Activated naive CD8-positive, alpha-beta T cell (primary cell): ENCODE data around the gene DPYD.

Experiments
- H3K27ac Mint-ChIP-seq: one replicate; pipeline ENCODE4 v1.8.0; 2021; ENCODE audit warnings: mixed read lengths
- H3K27me3 Mint-ChIP-seq: one replicate; pipeline ENCODE4 v1.8.0; 2021; ENCODE audit warnings: mixed read lengths
- H3K36me3 Mint-ChIP-seq: one replicate; pipeline ENCODE4 v1.8.0; 2021; ENCODE audit warnings: mixed read lengths
- H3K4me1 Mint-ChIP-seq: one replicate; pipeline ENCODE4 v1.8.0; 2021; ENCODE audit warnings: low read depth, mixed read lengths
- H3K4me3 Mint-ChIP-seq: one replicate; pipeline ENCODE4 v1.8.0; 2021; ENCODE audit warnings: mild to moderate bottlenecking, mixed read lengths
- H3K9me3 Mint-ChIP-seq: one replicate; pipeline ENCODE4 v1.8.0; 2021; ENCODE audit warnings: low read depth, mixed read lengths

DPYD gene

GRCh38 chr1:97834899-97835298 lies 85.9 kb downstream of the DPYD start:
- Mint-ChIP-seq H3K27me3 (no peaks in the 10 kb centered on the region), H3K36me3 (peaks cover 5% of the 10 kb centered on the region), H3K4me3 (no peak overlapping the region), H3K27ac (no peak overlapping the region), H3K9me3 (no peaks in the 10 kb centered on the region), H3K4me1 (peaks cover 9% of the 10 kb centered on the region)

GRCh38 chr1:97833881-97834280 lies 87.0 kb downstream of the DPYD start:
- no peak overlapping the region for H3K27ac Mint-ChIP-seq
- H3K36me3 Mint-ChIP-seq, result peaks cover under 1% of the 10 kb centered on the region
- H3K4me1 Mint-ChIP-seq, result peaks cover 6% of the 10 kb centered on the region
- no peaks in the 10 kb centered on the region for H3K9me3 Mint-ChIP-seq
- H3K27me3 Mint-ChIP-seq, result no peaks in the 10 kb centered on the region
- H3K4me3 Mint-ChIP-seq, result no peak overlapping the region

- Mint-ChIP-seq H3K27ac (no peak overlapping the region), H3K36me3 (no peaks in the 10 kb centered on the region), H3K27me3 (no peaks in the 10 kb centered on the region), H3K4me1 (peaks cover 9% of the 10 kb centered on the region), H3K4me3 (no peak overlapping the region), H3K9me3 (no peaks in the 10 kb centered on the region)
These were observed 88.4 kb downstream of the DPYD start for GRCh38 chr1:97832481-97832880.

- H3K9me3 Mint-ChIP-seq, result no peaks in the 10 kb centered on the region
- H3K36me3 Mint-ChIP-seq, result peaks cover 8% of the 10 kb centered on the region
- H3K27me3 Mint-ChIP-seq, result no peaks in the 10 kb centered on the region
- H3K4me3 Mint-ChIP-seq, result no peak overlapping the region
- H3K27ac Mint-ChIP-seq, result no peak overlapping the region
- peaks cover 9% of the 10 kb centered on the region for H3K4me1 Mint-ChIP-seq
These were observed 92.9 kb downstream of the DPYD start for GRCh38 chr1:97827887-97828286.

GRCh38 chr1:97826820-97827219 lies 94.0 kb downstream of the DPYD start:
- no peak overlapping the region for H3K27ac Mint-ChIP-seq
- H3K4me3 Mint-ChIP-seq, result no peak overlapping the region
- H3K27me3 Mint-ChIP-seq, result no peaks in the 10 kb centered on the region
- H3K9me3 Mint-ChIP-seq, result no peaks in the 10 kb centered on the region
- peaks cover 10% of the 10 kb centered on the region for H3K36me3 Mint-ChIP-seq
- H3K4me1 Mint-ChIP-seq, result peaks cover 4% of the 10 kb centered on the region

- Mint-ChIP-seq H3K4me1 (peaks cover 4% of the 10 kb centered on the region), H3K27me3 (no peaks in the 10 kb centered on the region)
These were observed 96.2 kb downstream of the DPYD start for GRCh38 chr1:97824624-97825023.

GRCh38 chr1:97824200-97824599 lies 96.6 kb downstream of the DPYD start:
- H3K9me3 Mint-ChIP-seq, result no peaks in the 10 kb centered on the region

More at GRCh38 chr1:97824624-97825023, 96.2 kb downstream of the DPYD start:
- peaks cover 10% of the 10 kb centered on the region for H3K36me3 Mint-ChIP-seq
- H3K27ac Mint-ChIP-seq, result no peak overlapping the region
- no peak overlapping the region for H3K4me3 Mint-ChIP-seq
- no peaks in the 10 kb centered on the region for H3K9me3 Mint-ChIP-seq

GRCh38 chr1:97820470-97821188 lies 100.2 kb downstream of the DPYD start:
- H3K4me3 Mint-ChIP-seq, result no peak overlapping the region
- H3K9me3 Mint-ChIP-seq, result no peaks in the 10 kb centered on the region
- H3K27ac Mint-ChIP-seq, result no peak overlapping the region
- no peaks in the 10 kb centered on the region for H3K27me3 Mint-ChIP-seq
- peaks cover 10% of the 10 kb centered on the region for H3K36me3 Mint-ChIP-seq
- no peaks in the 10 kb centered on the region for H3K4me1 Mint-ChIP-seq

More at GRCh38 chr1:97824200-97824599, 96.6 kb downstream of the DPYD start:
- Mint-ChIP-seq H3K4me1 (peaks cover 4% of the 10 kb centered on the region), H3K27ac (no peak overlapping the region), H3K4me3 (no peak overlapping the region), H3K36me3 (peaks cover 10% of the 10 kb centered on the region), H3K27me3 (no peaks in the 10 kb centered on the region)

- no peaks in the 10 kb centered on the region for H3K27me3 Mint-ChIP-seq
- H3K36me3 Mint-ChIP-seq, result peaks cover 14% of the 10 kb centered on the region
- H3K27ac Mint-ChIP-seq, result no peak overlapping the region
- H3K4me3 Mint-ChIP-seq, result no peak overlapping the region
- no peaks in the 10 kb centered on the region for H3K9me3 Mint-ChIP-seq
- peaks cover 11% of the 10 kb centered on the region for H3K4me1 Mint-ChIP-seq
These were observed 103.9 kb downstream of the DPYD start for GRCh38 chr1:97816927-97817326.

GRCh38 chr1:97814804-97815203 lies 106.0 kb downstream of the DPYD start:
- H3K9me3 Mint-ChIP-seq, result no peaks in the 10 kb centered on the region
- H3K4me3 Mint-ChIP-seq, result no peak overlapping the region
- H3K27ac Mint-ChIP-seq, result no peak overlapping the region
- H3K36me3 Mint-ChIP-seq, result peaks cover 23% of the 10 kb centered on the region
- H3K4me1 Mint-ChIP-seq, result peaks cover 13% of the 10 kb centered on the region
- H3K27me3 Mint-ChIP-seq, result no peaks in the 10 kb centered on the region

GRCh38 chr1:97814121-97814520 lies 106.7 kb downstream of the DPYD start:
- peaks cover 28% of the 10 kb centered on the region for H3K36me3 Mint-ChIP-seq
- no peak overlapping the region for H3K4me3 Mint-ChIP-seq
- no peaks in the 10 kb centered on the region for H3K27me3 Mint-ChIP-seq
- peaks cover 13% of the 10 kb centered on the region for H3K4me1 Mint-ChIP-seq
- no peaks in the 10 kb centered on the region for H3K9me3 Mint-ChIP-seq
- no peak overlapping the region for H3K27ac Mint-ChIP-seq

- Mint-ChIP-seq H3K27ac (no peak overlapping the region), H3K4me1 (peaks cover 13% of the 10 kb centered on the region), H3K9me3 (no peaks in the 10 kb centered on the region), H3K36me3 (peaks cover 28% of the 10 kb centered on the region), H3K4me3 (no peak overlapping the region), H3K27me3 (no peaks in the 10 kb centered on the region)
These were observed 108.8 kb downstream of the DPYD start for GRCh38 chr1:97812076-97812475.

GRCh38 chr1:97806996-97807520 lies 113.8 kb downstream of the DPYD start:
- Mint-ChIP-seq H3K36me3 (peaks cover 16% of the 10 kb centered on the region), H3K9me3 (no peaks in the 10 kb centered on the region), H3K27ac (no peak overlapping the region), H3K27me3 (no peaks in the 10 kb centered on the region), H3K4me3 (no peak overlapping the region), H3K4me1 (peaks cover 2% of the 10 kb centered on the region)

GRCh38 chr1:97806326-97806725 lies 114.5 kb downstream of the DPYD start:
- Mint-ChIP-seq H3K27me3 (no peaks in the 10 kb centered on the region), H3K4me3 (no peak overlapping the region), H3K27ac (no peak overlapping the region), H3K9me3 (no peaks in the 10 kb centered on the region), H3K4me1 (peaks cover 2% of the 10 kb centered on the region), H3K36me3 (peaks cover 16% of the 10 kb centered on the region)

- H3K27me3 Mint-ChIP-seq, result no peaks in the 10 kb centered on the region
- peaks cover 14% of the 10 kb centered on the region for H3K36me3 Mint-ChIP-seq
- no peak overlapping the region for H3K27ac Mint-ChIP-seq
- no peaks in the 10 kb centered on the region for H3K9me3 Mint-ChIP-seq
- no peak overlapping the region for H3K4me3 Mint-ChIP-seq
- H3K4me1 Mint-ChIP-seq, result no peaks in the 10 kb centered on the region
These were observed 115.7 kb downstream of the DPYD start for GRCh38 chr1:97805093-97805492.

GRCh38 chr1:97803026-97803425 lies 117.8 kb downstream of the DPYD start:
- Mint-ChIP-seq H3K36me3 (peaks cover 13% of the 10 kb centered on the region), H3K9me3 (no peaks in the 10 kb centered on the region), H3K27me3 (no peaks in the 10 kb centered on the region), H3K4me3 (no peak overlapping the region), H3K4me1 (no peaks in the 10 kb centered on the region), H3K27ac (no peak overlapping the region)
